Measurements from ENCODE around the gene OPTC. TPM values are rescaled to one million over a fixed set of nuclear protein-coding genes. Genes with fewer than 3 reads are reported as not detected.

OPTC gene
- total and polyA plus RNA-seq, 9 of the 15 experiments (the other 6 are each of a cell fraction or from before 2014, with no cell fraction given), result not detected

DNA sequence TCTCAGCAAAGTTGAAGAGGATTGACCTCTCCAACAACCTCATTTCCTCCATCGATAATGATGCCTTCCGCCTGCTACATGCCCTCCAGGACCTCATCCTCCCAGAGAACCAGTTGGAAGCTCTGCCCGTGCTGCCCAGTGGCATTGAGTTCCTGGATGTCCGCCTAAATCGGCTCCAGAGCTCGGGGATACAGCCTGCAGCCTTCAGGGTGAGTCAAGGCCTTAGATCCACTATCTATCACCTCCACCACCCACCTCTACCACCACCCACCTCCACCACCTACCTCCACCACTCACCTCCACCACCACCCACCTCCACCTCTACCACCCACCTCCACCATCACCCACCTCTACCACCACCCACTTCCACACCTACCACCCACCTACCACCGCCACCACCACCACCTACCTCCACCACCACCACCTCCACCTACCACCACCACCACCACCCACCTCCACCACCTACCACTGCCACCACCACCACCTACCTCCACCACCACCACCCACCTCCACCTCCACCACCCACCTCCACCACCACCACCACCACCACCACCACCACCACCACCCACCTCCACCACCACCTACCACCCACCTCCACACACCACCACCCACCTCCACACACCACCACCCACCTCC is 5.8 kb downstream of the OPTC start:
- Histone ChIP-seq H3K4me2 (ENCODE audit: insufficient read depth, low read length) (no peak overlapping the region), H3K4me1 (replicated peaks in 1 of 2; ENCODE audit: control insufficient read depth in 2 of 2, insufficient read depth in 2 of 2, low read length in 2 of 2) (no peaks in the 10 kb centered on the region), H2AFZ (ENCODE audit: low read depth, low read length) (no peak overlapping the region), H3K9me3 (replicated peaks; ENCODE audit: control insufficient read depth, insufficient read depth, low read depth, low read length) (no peaks in the 10 kb centered on the region), H3K9me1 (ENCODE audit: control insufficient read depth, insufficient read depth, low read length) (no peaks in the 10 kb centered on the region), H3K27me3 (ENCODE audit: control insufficient read depth in 2 of 2, insufficient read depth in 2 of 2, low read length in 2 of 2) (peaks cover 36 to 73% of the 10 kb centered on the region in 2 experiments), H3K27ac (ENCODE audit: extremely low read depth, low read depth, low read length) (no peak overlapping the region), H4K20me1 (replicated peaks; ENCODE audit: control insufficient read depth, insufficient read depth, low read length) (peaks cover 12% of the 10 kb centered on the region; the same call in 1 of the 2 replicates), H3K4me3 (no peak overlapping the region), H3K79me2 (ENCODE audit: control insufficient read depth, insufficient read depth, low read length) (no peaks in the 10 kb centered on the region), H3K9ac (ENCODE audit: insufficient read depth in 1 of 2, low read depth in 2 of 2, low read length in 2 of 2) (no peak overlapping the region), H3K36me3 (ENCODE audit: control insufficient read depth, insufficient read depth, low read length) (no peaks in the 10 kb centered on the region)
- ChIA-PET CTCF (ENCODE audit: low intra/inter-chr PET ratio) (no interaction called here), POLR2A (interaction anchor here (0.8 kb wide), 1 partner anchor 246 kb away, joined by 3 read pairs; no protein-coding TSS in a partner anchor)
- no peak for FAIRE-seq
- TF ChIP-seq CBX3 (IDR thresholded peaks at IDR 0.05; ENCODE audit: borderline replicate concordance in 1 of 2, low read length in 2 of 2) (no peak), ZNF436 (CRISPR knock-in tag; IDR thresholded peaks at IDR 0.05) (no peak), SOX6 (IDR thresholded peaks at IDR 0.05) (no peak), ZNF165 (CRISPR knock-in tag; IDR thresholded peaks at IDR 0.05; ENCODE audit: borderline replicate concordance) (no peak), CBX2 (IDR thresholded peaks at IDR 0.05; ENCODE audit: insufficient read depth, low read length, poor library complexity, severe bottlenecking) (no peak)
- TF ChIP-seq, protein P1, sequence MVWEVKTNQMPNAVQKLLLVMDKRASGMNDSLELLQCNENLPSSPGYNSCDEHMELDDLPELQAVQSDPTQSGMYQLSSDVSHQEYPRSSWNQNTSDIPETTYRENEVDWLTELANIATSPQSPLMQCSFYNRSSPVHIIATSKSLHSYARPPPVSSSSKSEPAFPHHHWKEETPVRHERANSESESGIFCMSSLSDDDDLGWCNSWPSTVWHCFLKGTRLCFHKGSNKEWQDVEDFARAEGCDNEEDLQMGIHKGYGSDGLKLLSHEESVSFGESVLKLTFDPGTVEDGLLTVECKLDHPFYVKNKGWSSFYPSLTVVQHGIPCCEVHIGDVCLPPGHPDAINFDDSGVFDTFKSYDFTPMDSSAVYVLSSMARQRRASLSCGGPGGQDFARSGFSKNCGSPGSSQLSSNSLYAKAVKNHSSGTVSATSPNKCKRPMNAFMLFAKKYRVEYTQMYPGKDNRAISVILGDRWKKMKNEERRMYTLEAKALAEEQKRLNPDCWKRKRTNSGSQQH (CRISPR knock-in tag; IDR thresholded peaks at IDR 0.05), result no peak
- intact Hi-C loops (cut with micrococcal nuclease) (loop anchor here (5.0 kb wide), 1 partner anchor 108 kb away; no protein-coding TSS in a partner anchor), in situ Hi-C loops (cut with MboI) (no loop called here)
- BruUV-seq (replicated peaks), result no TSS peak
- WGBS (ENCODE audit: insufficient coverage, low coverage, missing lambda C conversion rate), result 0% methylated on average over 7 of the region's 7 CpGs
- no peak for DNase-seq (ENCODE audit: extremely low read depth in 1 of 4, low spot score in 3 of 4)
- ATAC-seq, result no peak

Data from K562 (cell line).